OCI-LY7 (cell line): ENCODE measurements around the gene BLVRB. TPM values are rescaled to one million over a fixed set of nuclear protein-coding genes. Genes with fewer than 3 reads are reported as not detected.

Source experiments
- BruUV-seq: library from RNA; stranded (reverse); fragments of 400-500 nt; replicated peaks from 2 replicates; lab custom pipeline; 2021; lab: Mats Ljungman, UMichigan
- CTCF ChIA-PET: fragments of 300-600 bp; sonication (Branson Sonifier 250); formaldehyde crosslinking; loops from one replicate; lab custom pipeline; 2022; ENCODE audit warnings: antibody characterized with exemption; ENCODE audit not compliant: unreplicated experiment; lab: Charles Lee
- POLR2A ChIA-PET: fragments of 300-600 bp; sonication (Branson Sonifier 250); formaldehyde crosslinking; loops from one replicate; lab custom pipeline; 2022; ENCODE audit warnings: antibody characterized with exemption; lab: Charles Lee
- DNase-seq: peaks from one replicate; pipeline ENCODE4 v3.0.0-alpha.2; 2015; ENCODE audit warnings: low spot score
- H2AFZ ChIP-seq: fragments of 200-600 bp; sonication (generic), shearing (Covaris generic); 2 replicates; pipeline ENCODE4 v1.6.1; 2014; ENCODE audit warnings: mild to moderate bottlenecking, antibody characterized with exemption, low read length, moderate library complexity
- H3K27ac ChIP-seq: fragments of 200-600 bp; sonication (generic); 2 replicates; pipeline ENCODE4 v1.5.1; 2014; ENCODE audit warnings: mixed run types, low read depth, mild to moderate bottlenecking, moderate library complexity, low read length, inconsistent platforms; ENCODE audit not compliant: poor library complexity, severe bottlenecking
- H3K36me3 ChIP-seq: fragments of 200-600 bp; sonication (generic); 2 replicates; pipeline ENCODE4 v1.6.1; 2014; ENCODE audit warnings: mild to moderate bottlenecking, antibody characterized with exemption, low read length, moderate library complexity, mixed read lengths; ENCODE audit not compliant: insufficient read depth
- H3K4me1 ChIP-seq: fragments of 200-600 bp; sonication (generic); 2 replicates; pipeline ENCODE4 v1.5.1; 2014; ENCODE audit warnings: mild to moderate bottlenecking, low read length; ENCODE audit not compliant: insufficient read depth, poor library complexity, severe bottlenecking
- H3K4me2 ChIP-seq: fragments of 200-600 bp; sonication (generic); 2 replicates; pipeline ENCODE4 v1.6.1; 2014; ENCODE audit warnings: mild to moderate bottlenecking, low read length
- H3K4me3 ChIP-seq: fragments of 200-600 bp; sonication (generic); 2 replicates; pipeline ENCODE4 v1.5.1; 2014; ENCODE audit warnings: mild to moderate bottlenecking, low read depth, low read length; ENCODE audit not compliant: poor library complexity, severe bottlenecking
- H3K79me2 ChIP-seq: fragments of 200-600 bp; sonication (generic); 2 replicates; pipeline ENCODE4 v1.6.1; 2016; ENCODE audit warnings: low read depth, mild to moderate bottlenecking, low read length, moderate library complexity, mixed read lengths; ENCODE audit not compliant: insufficient read depth
- H3K9me2 ChIP-seq: fragments of 200-600 bp; sonication (generic); 2 replicates; pipeline ENCODE4 v1.6.1; 2016; ENCODE audit warnings: mild to moderate bottlenecking, low read length, mixed read lengths; ENCODE audit not compliant: insufficient read depth
- H3K9me3 ChIP-seq: fragments of 200-600 bp; sonication (generic); 2 replicates; pipeline ENCODE4 v1.6.1; 2014; ENCODE audit warnings: mild to moderate bottlenecking, mixed run types, low read length, mixed read lengths
- H4K20me1 ChIP-seq: fragments of 200-600 bp; sonication (generic); 2 replicates; pipeline ENCODE4 v1.6.1; 2014; ENCODE audit warnings: mild to moderate bottlenecking, antibody characterized with exemption, low read length, moderate library complexity, mixed read lengths; ENCODE audit not compliant: insufficient read depth
- CTCF ChIP-seq: fragments of 200-600 bp; sonication (generic); conservative IDR thresholded peaks from 2 replicates; pipeline ENCODE4 v1.5.1; 2014; ENCODE audit warnings: mild to moderate bottlenecking, antibody characterized with exemption, low read length, moderate library complexity, mixed read lengths
- EZH2phosphoT487 ChIP-seq: fragments of 200-600 bp; sonication (generic); IDR thresholded peaks from 2 replicates; pipeline ENCODE4 v1.6.1; 2018; ENCODE audit warnings: low read depth, borderline replicate concordance, mild to moderate bottlenecking, mixed run types, antibody characterized with exemption, low read length, moderate library complexity, mixed read lengths
- intact Hi-C: fragments of 100-400 bp; cut with micrococcal nuclease; formaldehyde crosslinking; loops from one replicate; pipeline ENCODE4 v1.10.0; 2022; ENCODE audit not compliant: unreplicated experiment
- total RNA-seq, 2 experiments: library from RNA; depleted of rRNA in 1 of 2; stranded (reverse); fragments of >200 nt in 1 of 2; shearing (Covaris generic) in 1 of 2; gene quantifications; 2 replicates each; pipeline ENCODE4 v1.2.3, GENCODE V29; 2014 to 2022

The BLVRB gene
- total RNA-seq, 2 experiments from 2014 or later: 45.0 to 48.5 TPM

GRCh38 chr19:40511487-40511886 is 45.9 kb upstream of the BLVRB start:
- TF ChIP-seq CTCF (no peak), EZH2phosphoT487 (no peak)
- DNase-seq: no peak
- H3K4me3 ChIP-seq: no peak overlapping the region
- H3K36me3 ChIP-seq: no peaks in the 10 kb centered on the region
- no peaks in the 10 kb centered on the region for H3K79me2 ChIP-seq
- H3K9me3 ChIP-seq: no peaks in the 10 kb centered on the region
- intact Hi-C loops: no loop called here
- no peak overlapping the region for H3K27ac ChIP-seq
- no peak overlapping the region for H3K4me2 ChIP-seq
- no peaks in the 10 kb centered on the region for H4K20me1 ChIP-seq
- BruUV-seq: no TSS peak
- H3K4me1 ChIP-seq: no peaks in the 10 kb centered on the region
- ChIA-PET POLR2A (no interaction called here), CTCF (no interaction called here)
- H3K9me2 ChIP-seq: no peaks in the 10 kb centered on the region
- no peak overlapping the region for H2AFZ ChIP-seq

GRCh38 chr19:40510526-40511115 is 45.1 kb upstream of the BLVRB start:
- intact Hi-C loops: no loop called here
- CTCF ChIA-PET: interaction anchor here (0.6 kb wide), 1 partner anchor 29 kb away, joined by 6 read pairs; no protein-coding TSS in a partner anchor

More at GRCh38 chr19:40510526-40511115, 45.1 kb upstream of the BLVRB start:
- Histone ChIP-seq H3K4me2 (no peak overlapping the region), H2AFZ (no peak overlapping the region), H3K9me2 (no peaks in the 10 kb centered on the region), H3K4me1 (no peaks in the 10 kb centered on the region), H3K4me3 (no peak overlapping the region), H3K79me2 (no peaks in the 10 kb centered on the region), H3K9me3 (no peaks in the 10 kb centered on the region), H4K20me1 (no peaks in the 10 kb centered on the region), H3K36me3 (no peaks in the 10 kb centered on the region), H3K27ac (no peak overlapping the region)
- no peak for TF ChIP-seq CTCF
- POLR2A ChIA-PET: no interaction called here
- DNase-seq: no peak
- BruUV-seq: no TSS peak
